Thyroid gland (tissue), 4 donors: ENCODE results near the gene NHSL1. TPM values are rescaled to one million over a fixed set of nuclear protein-coding genes. Genes with fewer than 3 reads are reported as not detected.
A peak's percentile ranks its signal among the peaks of the same experiment; 100 is the strongest.

Experiments
- DNase-seq, 2 donors: peaks; one replicate each; pipeline ENCODE4 v3.0.0-alpha.2; 2019
- H3K27ac ChIP-seq, 3 donors: fragments of 200-600 bp; sonication (generic); 1 replicate in 2 of 3; 2 replicates in 1 of 3; pipeline ENCODE4 v1.5.1; 2016 to 2019; ENCODE audit warnings: mild to moderate bottlenecking in 1 of 3, moderate library complexity in 1 of 3
- H3K27me3 ChIP-seq: fragments of 200-600 bp; sonication (generic); one replicate; pipeline ENCODE4 v1.5.1; 2019
- H3K36me3 ChIP-seq, 2 donors: fragments of 200-600 bp; sonication (generic); one replicate each; pipeline ENCODE4 v1.5.1; 2016 to 2019
- H3K4me1 ChIP-seq, 2 donors: fragments of 200-600 bp; sonication (generic); one replicate each; pipeline ENCODE4 v1.5.1; 2017 to 2019
- H3K4me3 ChIP-seq, 3 donors: fragments of 200-600 bp; sonication (generic); replicated peaks in 1 of 3; 1 replicate in 2 of 3; 2 replicates in 1 of 3; pipeline ENCODE4 v1.5.1; 2016; ENCODE audit warnings: mild to moderate bottlenecking in 1 of 3
- H3K9me3 ChIP-seq: fragments of 200-600 bp; sonication (generic); one replicate; pipeline ENCODE4 v1.5.1; 2017
- CTCF ChIP-seq, 6 experiments: fragments of 200-600 bp in 3 of 6; fragments of 450-650 bp in 3 of 6; sonication (generic) in 3 of 6; IDR thresholded peaks; one replicate each; pipeline ENCODE4 v1.5.1; 2016 to 2019; ENCODE audit warnings: antibody characterized with exemption in 6 of 6, mild to moderate bottlenecking in 2 of 6, inconsistent platforms in 1 of 6, moderate library complexity in 1 of 6
- POLR2A ChIP-seq, 2 donors: fragments of 450-650 bp; IDR thresholded peaks; one replicate each; pipeline ENCODE4 v1.6.1; 2017; ENCODE audit warnings: antibody characterized with exemption in 2 of 2, mild to moderate bottlenecking in 2 of 2, moderate library complexity in 1 of 2
- WGBS, 2 donors: methylation state at CpG; one replicate each; pipeline ENCODE4 v1.1.5; 2017; 5-methylcytosine and 5-hydroxymethylcytosine counted together
- intact Hi-C: fragments of 100-400 bp; cut with DNase I; formaldehyde crosslinking; loops from one replicate; pipeline ENCODE4 v1.15.1; 2023
- total RNA-seq, 4 donors: library from RNA; depleted of rRNA; stranded (reverse); fragments of >200 nt; gene quantifications; one replicate each; pipeline ENCODE4 v1.2.3, GENCODE V29; 2016

The NHSL1 gene
- 10 to 100 TPM in 2 of 4 donors, 1 to 10 TPM in 2; 5.0 to 13.9 (median 8.6) TPM for total RNA-seq

- no peaks in the 10 kb centered on the region for H3K36me3 ChIP-seq
- 72% methylated on average over 8 of the region's 8 CpGs for WGBS, 2 donors
- no peaks in the 10 kb centered on the region for H3K27me3 ChIP-seq
- no peaks in the 10 kb centered on the region for H3K9me3 ChIP-seq
- H3K27ac ChIP-seq, result no peak within 1 kb of the TSS
- H3K4me1 ChIP-seq, result peaks cover 7 to 8% of the 10 kb centered on the region in 2 donors
- no peak for DNase-seq
- H3K4me3 ChIP-seq, result no peak within 1 kb of the TSS
- TF ChIP-seq CTCF (IDR thresholded peaks at IDR 0.05) (no peak), POLR2A (IDR thresholded peaks at IDR 0.05) (no peak)
- intact Hi-C loops, result no loop called here
Measured at GRCh38 chr6:138499303-138500018, at the start of gene NHSL1. NHSL1 (minus strand) TSS chr6:138499494; CDS start chr6:138499290, 204 bp downstream.

GRCh38 chr6:138546733-138547185 lies 47.5 kb upstream of the NHSL1 start:
- no peak for DNase-seq
- Histone ChIP-seq H3K9me3 (no peaks in the 10 kb centered on the region), H3K27ac (no peak overlapping the region), H3K36me3 (no peaks in the 10 kb centered on the region), H3K27me3 (no peaks in the 10 kb centered on the region), H3K4me3 (no peak overlapping the region), H3K4me1 (no peaks in the 10 kb centered on the region)
- TF ChIP-seq POLR2A (IDR thresholded peaks at IDR 0.05) (no peak), CTCF (IDR thresholded peaks at IDR 0.05) (no peak)
- intact Hi-C loops, result no loop called here
- WGBS, 2 donors, result 59 to 77% methylated on average over 5 of the region's 5 CpGs

GRCh38 chr6:138545621-138545980 lies 46.3 kb upstream of the NHSL1 start:
- no peaks in the 10 kb centered on the region for H3K9me3 ChIP-seq
- no peak for TF ChIP-seq POLR2A (IDR thresholded peaks at IDR 0.05)
- no peak for TF ChIP-seq CTCF (IDR thresholded peaks at IDR 0.05)
- 35 to 50% methylated on average over 6 of the region's 6 CpGs for WGBS, 2 donors
- peak overlapping the region in 1 of 3 donors; percentile 5 for H3K4me3 ChIP-seq
- H3K27me3 ChIP-seq, result no peaks in the 10 kb centered on the region
- intact Hi-C loops, result no loop called here
- peak; percentile 12 to 18 for DNase-seq
- H3K4me1 ChIP-seq, result peaks cover 0 to 2% of the 10 kb centered on the region in 2 donors
- H3K27ac ChIP-seq, result no peak overlapping the region
- no peaks in the 10 kb centered on the region for H3K36me3 ChIP-seq

GRCh38 chr6:138544501-138544900 lies 45.2 kb upstream of the NHSL1 start:
- intact Hi-C loops, result no loop called here
- 79 to 90% methylated on average over 3 of the region's 3 CpGs for WGBS, 2 donors
- Histone ChIP-seq H3K4me1 (peaks cover 0 to 7% of the 10 kb centered on the region in 2 donors), H3K4me3 (no peak overlapping the region), H3K9me3 (no peaks in the 10 kb centered on the region), H3K36me3 (no peaks in the 10 kb centered on the region), H3K27ac (no peak overlapping the region), H3K27me3 (no peaks in the 10 kb centered on the region)
- TF ChIP-seq POLR2A (IDR thresholded peaks at IDR 0.05) (no peak), CTCF (IDR thresholded peaks at IDR 0.05) (no peak)
- no peak for DNase-seq

GRCh38 chr6:138543657-138544056 lies 44.4 kb upstream of the NHSL1 start:
- Histone ChIP-seq H3K9me3 (no peaks in the 10 kb centered on the region), H3K27ac (no peak overlapping the region), H3K36me3 (no peaks in the 10 kb centered on the region), H3K27me3 (no peaks in the 10 kb centered on the region), H3K4me3 (no peak overlapping the region), H3K4me1 (peaks cover 0 to 7% of the 10 kb centered on the region in 2 donors)
- no peak for DNase-seq
- intact Hi-C loops, result no loop called here
- TF ChIP-seq POLR2A (IDR thresholded peaks at IDR 0.05) (no peak), CTCF (IDR thresholded peaks at IDR 0.05) (no peak)
- 60 to 67% methylated on average over 4 of the region's 4 CpGs for WGBS, 2 donors
